Measurements from ENCODE around the gene EVA1C.
"Not testable (repeated sequence)": the region's sequence is repeated elsewhere in the genome, so short reads cannot be mapped to it uniquely, and the experiment has no call there.

EVA1C gene

DNA sequence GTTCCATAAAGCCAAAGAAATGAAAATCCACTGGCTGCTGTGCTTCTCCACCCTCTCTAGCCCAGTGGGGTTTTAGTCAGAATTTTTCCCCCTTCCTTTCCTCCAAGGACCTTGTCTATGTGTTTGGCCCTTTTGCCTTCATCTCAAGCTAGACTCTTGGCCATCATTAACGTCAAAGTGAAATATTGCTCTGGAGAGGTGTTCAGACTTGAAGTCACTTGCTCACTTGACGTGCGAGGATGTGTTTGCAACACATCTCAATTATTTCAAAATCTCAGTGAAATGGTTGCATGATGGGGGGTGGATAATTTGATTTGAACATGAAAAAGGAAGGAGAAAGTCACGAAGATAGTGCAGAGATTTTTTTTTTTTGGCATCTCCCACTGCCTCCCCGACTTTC, 13.6 kb downstream of the EVA1C start:
- Histone ChIP-seq H3K4me1 (ENCODE audit: control insufficient read depth, insufficient read depth, low read length) (peaks cover 10% of the 10 kb centered on the region), H3K9me3 (ENCODE audit: control insufficient read depth, insufficient read depth, low read depth, low read length) (no peaks in the 10 kb centered on the region; the same call in 1 of the 2 replicates), H3K9ac (ENCODE audit: low read length) (no peak overlapping the region), H3K4me3 (ENCODE audit: low read depth, low read length) (no peak overlapping the region), H3K36me3 (ENCODE audit: control insufficient read depth, insufficient read depth, low read length) (no peaks in the 10 kb centered on the region), H3K27me3 (ENCODE audit: control insufficient read depth, insufficient read depth, low read length) (no peaks in the 10 kb centered on the region), H3K27ac (ENCODE audit: low read depth, low read length) (no peak overlapping the region)

DNA sequence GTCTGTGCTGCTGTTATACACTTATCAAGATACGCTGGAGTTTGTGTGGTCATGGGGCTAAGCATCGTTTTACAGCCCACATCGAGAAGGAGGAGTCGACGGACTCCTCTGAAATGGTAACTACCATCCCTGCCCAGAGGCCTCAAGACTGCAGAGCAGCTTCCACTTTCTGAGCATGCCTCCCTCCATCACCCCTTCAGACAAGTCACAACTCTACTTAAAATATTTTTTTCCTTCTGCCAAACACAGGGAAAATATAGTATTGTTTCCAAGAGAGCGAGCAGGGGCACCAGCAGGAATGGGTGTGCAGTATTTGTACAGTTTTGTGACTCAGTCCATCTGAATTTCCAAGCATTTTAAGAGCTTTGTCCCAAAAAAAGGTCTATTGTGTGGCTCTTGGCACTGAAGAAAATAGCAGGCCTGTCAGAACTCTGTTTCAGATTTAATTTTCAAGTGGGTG, 14.1 kb downstream of the EVA1C start:
- H3K27ac ChIP-seq (ENCODE audit: low read depth, low read length) = no peak overlapping the region

DNA sequence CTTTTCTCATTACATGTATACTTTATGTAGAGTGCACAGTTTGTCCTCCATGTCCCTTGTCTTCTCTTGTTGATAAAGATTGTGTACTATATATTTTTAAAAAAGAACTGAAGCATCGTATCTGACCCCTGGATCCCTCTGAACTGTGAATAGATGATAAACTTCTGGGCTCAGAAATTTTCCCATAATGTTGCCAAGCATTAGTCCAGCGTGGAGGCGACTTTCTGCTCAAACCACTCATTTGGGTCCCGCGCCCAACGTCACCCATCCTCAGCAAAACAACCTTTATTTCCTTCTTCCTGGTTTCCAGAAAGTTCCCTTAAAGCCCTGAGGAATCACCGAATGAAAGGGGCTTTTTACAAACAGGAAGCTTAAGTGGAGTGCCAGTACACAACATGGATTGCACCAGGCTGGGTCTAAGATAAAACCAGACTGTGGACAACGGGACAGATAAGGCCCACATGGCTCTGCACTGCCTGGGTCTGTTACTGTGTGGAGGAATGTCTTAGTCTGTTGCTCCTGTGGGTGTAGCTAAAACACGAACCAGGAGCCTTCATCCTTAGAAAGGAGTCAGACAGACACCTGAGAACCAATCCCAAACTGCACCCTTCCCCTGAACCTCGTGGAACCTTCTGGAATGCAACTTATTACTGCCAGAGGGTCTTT, 15.6 kb downstream of the EVA1C start:
- H3K4me1 ChIP-seq (ENCODE audit: control insufficient read depth, insufficient read depth, low read length) = peaks cover 10% of the 10 kb centered on the region

More for the DNA sequence above, 14.1 kb downstream of the EVA1C start:
- H3K9ac ChIP-seq (ENCODE audit: low read length) = no peak overlapping the region
- no peaks in the 10 kb centered on the region; the same call in 1 of the 2 replicates for H3K9me3 ChIP-seq (ENCODE audit: control insufficient read depth, insufficient read depth, low read depth, low read length)
- peaks cover 10% of the 10 kb centered on the region for H3K4me1 ChIP-seq (ENCODE audit: control insufficient read depth, insufficient read depth, low read length)
- H3K36me3 ChIP-seq (ENCODE audit: control insufficient read depth, insufficient read depth, low read length) = no peaks in the 10 kb centered on the region
- H3K4me3 ChIP-seq (ENCODE audit: low read depth, low read length) = no peak overlapping the region
- H3K27me3 ChIP-seq (ENCODE audit: control insufficient read depth, insufficient read depth, low read length) = no peaks in the 10 kb centered on the region

DNA sequence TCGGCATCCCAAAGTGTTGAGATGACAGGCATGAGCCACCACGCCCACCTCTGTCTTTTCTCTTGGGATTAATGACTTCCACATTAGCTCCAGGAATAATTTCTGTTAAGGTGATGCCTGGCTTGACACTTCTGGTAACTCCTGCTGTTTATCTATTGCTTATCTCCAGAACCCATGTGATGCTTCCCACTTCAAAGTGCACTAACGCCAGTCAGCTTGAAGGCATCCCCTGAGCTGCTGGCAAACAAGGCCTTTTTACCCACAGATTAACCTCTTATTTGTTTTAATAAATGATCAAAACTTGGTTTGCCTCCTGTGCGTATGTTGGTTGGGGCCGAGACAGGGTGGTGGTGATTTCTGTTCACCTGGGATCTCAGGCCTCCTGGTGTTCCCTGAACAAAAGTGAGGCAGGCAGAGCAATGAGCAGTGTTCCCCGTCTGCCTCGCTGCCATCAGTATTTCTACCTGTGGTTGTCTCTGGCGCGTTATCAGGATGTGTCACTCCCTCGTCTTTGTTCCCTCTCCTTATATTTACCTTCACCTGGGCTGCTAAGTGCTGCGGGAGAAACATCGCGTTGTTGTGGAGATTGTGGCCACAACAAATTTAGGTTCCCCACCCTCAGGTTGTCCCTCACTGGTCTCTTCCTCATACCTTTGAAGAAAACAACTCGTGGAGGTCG, 20.6 kb downstream of the EVA1C start:
- not testable (repeated sequence) for H3K4me1 ChIP-seq (ENCODE audit: control insufficient read depth, insufficient read depth, low read length); H3K36me3 ChIP-seq (ENCODE audit: control insufficient read depth, insufficient read depth, low read length); H3K9ac ChIP-seq (ENCODE audit: low read length); H3K27ac ChIP-seq (ENCODE audit: low read depth, low read length); H3K4me3 ChIP-seq (ENCODE audit: low read depth, low read length); H3K27me3 ChIP-seq (ENCODE audit: control insufficient read depth, insufficient read depth, low read length); H3K9me3 ChIP-seq (ENCODE audit: control insufficient read depth, insufficient read depth, low read depth, low read length)

More for the DNA sequence above, 15.6 kb downstream of the EVA1C start:
- Histone ChIP-seq H3K36me3 (ENCODE audit: control insufficient read depth, insufficient read depth, low read length) (no peaks in the 10 kb centered on the region), H3K27me3 (ENCODE audit: control insufficient read depth, insufficient read depth, low read length) (no peaks in the 10 kb centered on the region), H3K4me3 (ENCODE audit: low read depth, low read length) (no peak overlapping the region), H3K27ac (ENCODE audit: low read depth, low read length) (no peak overlapping the region), H3K9me3 (ENCODE audit: control insufficient read depth, insufficient read depth, low read depth, low read length) (peaks cover 4% of the 10 kb centered on the region), H3K9ac (ENCODE audit: low read length) (no peak overlapping the region)

DNA sequence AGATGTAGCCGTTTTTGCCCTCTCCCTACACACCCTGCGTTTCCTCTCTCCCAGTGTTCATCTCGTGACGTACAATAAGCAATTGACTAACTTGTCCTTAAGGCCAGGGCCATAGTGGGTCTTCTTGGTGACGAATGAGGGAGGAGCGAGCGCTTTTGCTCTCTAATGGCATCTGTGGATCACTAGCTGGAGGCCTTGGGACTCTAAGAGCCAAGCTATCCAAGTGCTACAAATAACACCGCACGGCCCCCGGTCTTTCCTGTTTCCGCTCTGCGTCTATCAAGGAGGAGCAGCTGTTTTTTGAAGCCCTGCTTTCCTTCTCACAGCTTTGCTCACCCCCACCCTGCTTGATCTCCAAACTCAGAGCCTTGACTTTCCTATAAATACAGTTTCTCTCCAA, 25.2 kb downstream of the EVA1C start:
- no peak overlapping the region for H3K27ac ChIP-seq (ENCODE audit: low read depth, low read length)
- H3K4me3 ChIP-seq (ENCODE audit: low read depth, low read length) = no peak overlapping the region
- no peaks in the 10 kb centered on the region for H3K36me3 ChIP-seq (ENCODE audit: control insufficient read depth, insufficient read depth, low read length)
- H3K9me3 ChIP-seq (ENCODE audit: control insufficient read depth, insufficient read depth, low read depth, low read length) = no peaks in the 10 kb centered on the region
- H3K9ac ChIP-seq (ENCODE audit: low read length) = no peak overlapping the region
- no peaks in the 10 kb centered on the region for H3K4me1 ChIP-seq (ENCODE audit: control insufficient read depth, insufficient read depth, low read length)
- H3K27me3 ChIP-seq (ENCODE audit: control insufficient read depth, insufficient read depth, low read length) = no peaks in the 10 kb centered on the region

DNA sequence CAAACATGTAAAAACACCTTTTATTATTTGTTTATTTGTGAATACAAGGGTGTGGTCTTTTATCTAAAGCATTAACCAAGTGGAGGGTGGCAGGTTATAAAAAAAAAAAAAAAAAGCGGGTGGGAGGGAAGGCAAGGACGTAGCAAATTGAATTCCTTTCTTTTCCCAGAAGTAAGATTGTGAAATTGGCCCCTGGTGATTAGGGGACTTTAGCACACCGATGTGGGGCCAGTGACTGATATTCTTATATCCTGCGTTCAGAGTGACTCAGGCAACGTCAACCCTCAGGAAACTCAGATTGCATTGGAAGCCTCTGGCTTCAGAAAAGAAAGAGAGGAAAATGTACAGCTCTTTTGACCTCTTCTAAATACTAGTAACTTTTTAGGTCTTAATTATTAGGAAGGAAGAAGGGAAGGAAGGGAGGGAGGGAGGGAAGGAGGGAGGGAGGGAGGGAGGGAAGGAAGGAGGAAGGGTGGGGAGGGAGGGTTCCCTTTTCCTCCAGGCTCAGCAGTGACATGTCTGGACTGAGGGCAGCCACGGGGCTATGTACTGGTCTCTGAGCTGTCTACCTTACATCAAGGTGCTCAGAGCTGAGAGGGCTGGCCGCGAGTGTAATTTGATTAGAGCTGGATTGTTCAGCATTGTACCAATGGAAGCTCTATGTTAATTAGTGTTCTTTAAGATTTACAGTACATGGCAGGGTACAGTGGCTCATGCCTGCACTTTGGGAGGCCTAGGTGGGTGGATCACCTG, 30.2 kb downstream of the EVA1C start:
- no peak overlapping the region for H3K4me3 ChIP-seq (ENCODE audit: low read depth, low read length)
- H3K27ac ChIP-seq (ENCODE audit: low read depth, low read length) = no peak overlapping the region

DNA sequence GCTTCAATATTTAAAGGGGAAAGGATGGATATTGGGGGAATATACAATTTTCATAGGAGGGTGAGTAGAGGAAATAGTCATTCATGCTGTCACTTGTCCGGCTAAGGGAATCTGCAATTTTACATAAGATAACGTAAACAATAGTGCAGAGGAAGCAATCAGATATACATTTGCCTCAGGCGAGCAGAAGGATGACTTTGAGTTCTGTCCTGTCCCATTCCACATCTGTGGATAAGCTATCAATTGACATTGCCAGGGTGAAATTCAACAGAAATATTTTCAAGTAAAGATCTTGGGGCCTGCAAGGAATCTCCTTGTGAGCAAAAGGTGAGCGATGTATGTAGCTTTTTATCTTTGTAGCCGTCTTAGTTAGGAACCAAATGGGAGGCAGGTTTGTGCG, 32.6 kb downstream of the EVA1C start:
- Histone ChIP-seq H3K36me3 (ENCODE audit: control insufficient read depth, insufficient read depth, low read length) (no peaks in the 10 kb centered on the region), H3K27ac (ENCODE audit: low read depth, low read length) (no peak overlapping the region), H3K9ac (ENCODE audit: low read length) (no peak overlapping the region), H3K27me3 (ENCODE audit: control insufficient read depth, insufficient read depth, low read length) (no peaks in the 10 kb centered on the region), H3K4me3 (ENCODE audit: low read depth, low read length) (no peak overlapping the region), H3K4me1 (ENCODE audit: control insufficient read depth, insufficient read depth, low read length) (no peaks in the 10 kb centered on the region), H3K9me3 (ENCODE audit: control insufficient read depth, insufficient read depth, low read depth, low read length) (0 out of 2 replicates have a peak, but pooled peaks cover 2% of the 10 kb centered on the region)

More for the DNA sequence above, 30.2 kb downstream of the EVA1C start:
- Histone ChIP-seq H3K9ac (ENCODE audit: low read length) (no peak overlapping the region), H3K9me3 (ENCODE audit: control insufficient read depth, insufficient read depth, low read depth, low read length) (0 out of 2 replicates have a peak, but pooled peaks cover 2% of the 10 kb centered on the region), H3K36me3 (ENCODE audit: control insufficient read depth, insufficient read depth, low read length) (no peaks in the 10 kb centered on the region), H3K27me3 (ENCODE audit: control insufficient read depth, insufficient read depth, low read length) (no peaks in the 10 kb centered on the region), H3K4me1 (ENCODE audit: control insufficient read depth, insufficient read depth, low read length) (no peaks in the 10 kb centered on the region)

DNA sequence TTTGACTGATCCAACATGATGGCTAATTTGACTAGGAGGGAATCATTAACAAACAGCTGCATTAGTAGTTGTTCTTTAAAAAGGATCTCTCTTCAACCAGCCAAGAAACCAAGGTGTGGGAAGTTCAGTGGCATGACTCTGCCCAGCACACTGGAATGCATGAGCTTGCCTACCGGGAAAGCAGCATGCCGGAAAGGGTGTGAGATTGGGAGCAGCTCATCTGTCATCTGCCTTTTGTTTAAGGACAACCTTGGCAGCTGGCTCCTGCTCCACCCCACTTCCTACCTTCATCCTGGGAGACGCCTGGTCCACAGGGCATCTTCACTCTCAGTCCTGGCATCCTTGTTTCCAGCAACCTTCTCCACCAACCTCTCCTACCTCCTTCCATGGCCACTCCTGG, 33.9 kb downstream of the EVA1C start:
- H3K27ac ChIP-seq (ENCODE audit: low read depth, low read length) = not testable (repeated sequence)

DNA sequence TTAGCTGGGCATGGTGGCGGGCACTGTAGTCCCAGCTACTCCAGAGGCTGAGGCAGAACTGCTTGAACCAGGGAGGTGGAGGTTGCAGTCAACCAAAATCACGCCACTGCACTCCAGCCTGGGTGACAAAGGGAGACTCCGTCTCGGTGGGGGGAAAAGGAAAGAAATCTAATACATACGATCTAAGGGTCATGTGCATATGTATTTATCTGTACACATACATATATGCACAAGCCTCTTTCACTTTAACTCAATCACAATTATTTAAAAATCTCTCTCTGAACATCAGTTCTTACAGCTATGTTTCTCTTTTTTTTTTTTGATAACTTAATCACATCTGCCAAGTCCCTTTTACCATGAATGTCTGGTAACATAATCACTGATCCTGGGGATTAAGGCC, 34.7 kb downstream of the EVA1C start:
- Histone ChIP-seq H3K9ac (ENCODE audit: low read length) (no peak overlapping the region), H3K4me1 (ENCODE audit: control insufficient read depth, insufficient read depth, low read length) (no peaks in the 10 kb centered on the region), H3K27me3 (ENCODE audit: control insufficient read depth, insufficient read depth, low read length) (no peaks in the 10 kb centered on the region), H3K36me3 (ENCODE audit: control insufficient read depth, insufficient read depth, low read length) (no peaks in the 10 kb centered on the region), H3K27ac (ENCODE audit: low read depth, low read length) (no peak overlapping the region), H3K4me3 (ENCODE audit: low read depth, low read length) (no peak overlapping the region), H3K9me3 (ENCODE audit: control insufficient read depth, insufficient read depth, low read depth, low read length) (0 out of 2 replicates have a peak, but pooled peaks cover 2% of the 10 kb centered on the region)

More for the DNA sequence above, 33.9 kb downstream of the EVA1C start:
- not testable (repeated sequence) for H3K27me3 ChIP-seq (ENCODE audit: control insufficient read depth, insufficient read depth, low read length); H3K4me3 ChIP-seq (ENCODE audit: low read depth, low read length); H3K36me3 ChIP-seq (ENCODE audit: control insufficient read depth, insufficient read depth, low read length); H3K9me3 ChIP-seq (ENCODE audit: control insufficient read depth, insufficient read depth, low read depth, low read length); H3K4me1 ChIP-seq (ENCODE audit: control insufficient read depth, insufficient read depth, low read length); H3K9ac ChIP-seq (ENCODE audit: low read length)

DNA sequence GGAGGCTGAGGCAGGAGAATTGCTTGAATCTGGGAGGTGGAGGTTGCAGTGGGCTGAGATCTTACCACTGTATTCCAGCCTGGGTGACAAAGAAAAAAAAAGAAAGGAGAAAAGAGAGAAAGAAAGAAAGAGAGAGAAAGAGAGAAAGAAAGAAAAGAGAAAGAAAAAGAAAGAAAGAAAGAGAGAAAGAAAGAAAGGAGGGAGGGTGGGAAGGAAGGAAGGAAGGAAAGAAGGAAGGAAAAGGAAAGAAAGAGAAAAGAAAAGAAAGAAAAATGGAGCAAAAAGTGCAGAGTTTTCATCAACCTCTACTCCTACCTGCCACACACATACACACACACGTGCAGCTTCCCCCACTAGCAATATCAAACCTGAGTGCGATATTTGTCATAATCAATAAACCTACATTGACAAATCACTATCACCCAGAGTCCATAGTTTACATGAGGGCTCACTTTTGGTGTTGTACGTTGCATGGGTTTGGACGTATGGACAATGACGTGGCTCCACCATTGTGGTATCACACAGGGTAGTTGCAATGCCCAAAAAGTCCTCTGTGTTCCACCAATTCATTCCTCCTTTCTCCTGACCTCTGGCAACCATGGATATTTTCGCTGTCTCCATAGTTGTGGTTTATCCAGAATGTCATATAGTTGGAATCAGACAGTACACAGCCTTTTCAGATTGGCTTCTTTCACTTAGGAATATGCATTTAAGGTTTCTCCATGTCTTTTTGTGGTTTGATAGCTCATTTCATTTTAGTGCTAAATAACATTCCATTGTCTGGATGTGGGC, 36.5 kb downstream of the EVA1C start:
- no peak overlapping the region for H3K9ac ChIP-seq (ENCODE audit: low read length)
- no peak overlapping the region for H3K4me3 ChIP-seq (ENCODE audit: low read depth, low read length)
- no peaks in the 10 kb centered on the region for H3K27me3 ChIP-seq (ENCODE audit: control insufficient read depth, insufficient read depth, low read length)
- no peak overlapping the region for H3K27ac ChIP-seq (ENCODE audit: low read depth, low read length)
- H3K9me3 ChIP-seq (ENCODE audit: control insufficient read depth, insufficient read depth, low read depth, low read length) = no peaks in the 10 kb centered on the region
- H3K4me1 ChIP-seq (ENCODE audit: control insufficient read depth, insufficient read depth, low read length) = no peaks in the 10 kb centered on the region
- H3K36me3 ChIP-seq (ENCODE audit: control insufficient read depth, insufficient read depth, low read length) = no peaks in the 10 kb centered on the region

Measured in HUES6 (cell line).